CD14-positive monocyte (primary cell): ENCODE data around the gene HORMAD2. TPM values are rescaled to one million over a fixed set of nuclear protein-coding genes. Genes with fewer than 3 reads are reported as not detected.

ENCODE experiments used
- DNase-seq, 3 donors: peaks; one replicate each; pipeline ENCODE4 v3.0.0-alpha.2; 2011 to 2022
- H2AFZ ChIP-seq: 2 replicates; pipeline ENCODE4 v1.6.0; 2012; ENCODE audit warnings: mild to moderate bottlenecking, low read depth, low read length, inconsistent platforms; ENCODE audit not compliant: insufficient read depth, poor library complexity, severe bottlenecking
- H3K27ac ChIP-seq, 2 donors: 1 replicate in 1 of 2; 2 replicates in 1 of 2; pipeline ENCODE4 v1.5.1; 2012 to 2013; ENCODE audit warnings: low read length in 2 of 2, control low read depth in 1 of 2, inconsistent platforms in 1 of 2, low read depth in 1 of 2, mild to moderate bottlenecking in 1 of 2
- H3K27me3 ChIP-seq, 2 donors: one replicate each; pipeline versions ENCODE4 v1.6.0 to v1.6.1; 2011 to 2013; ENCODE audit warnings: low read length in 2 of 2; ENCODE audit not compliant: control insufficient read depth in 2 of 2, insufficient read depth in 2 of 2
- H3K36me3 ChIP-seq, 2 donors: replicated peaks in 1 of 2; 1 replicate in 1 of 2; 2 replicates in 1 of 2; pipeline versions ENCODE4 v1.5.1 to v1.6.1; 2012 to 2013; ENCODE audit warnings: low read length in 2 of 2, control low read depth in 1 of 2, inconsistent platforms in 1 of 2, mild to moderate bottlenecking in 1 of 2; ENCODE audit not compliant: insufficient read depth in 2 of 2, control insufficient read depth in 1 of 2
- H3K4me1 ChIP-seq, 2 donors: 1 replicate in 1 of 2; 2 replicates in 1 of 2; pipeline versions ENCODE4 v1.5.1 to v1.6.1; 2012 to 2013; ENCODE audit warnings: low read length in 2 of 2, control low read depth in 1 of 2, inconsistent platforms in 1 of 2, mild to moderate bottlenecking in 1 of 2, moderate library complexity in 1 of 2; ENCODE audit not compliant: insufficient read depth in 2 of 2, control insufficient read depth in 1 of 2
- H3K4me2 ChIP-seq: replicated peaks from 2 replicates; pipeline ENCODE3; 2012; ENCODE audit warnings: low read length, moderate library complexity, mild to moderate bottlenecking; ENCODE audit not compliant: poor library complexity, severe bottlenecking; ENCODE audit errors: extremely low read depth
- H3K4me3 ChIP-seq, 3 experiments: fragments of 200-600 bp in 1 of 3; sonication (generic) in 1 of 3; replicated peaks in 1 of 3; 1 replicate in 2 of 3; 2 replicates in 1 of 3; pipeline ENCODE4 v1.5.1; 2011 to 2013; ENCODE audit warnings: low read length in 3 of 3, mild to moderate bottlenecking in 3 of 3, control low read depth in 2 of 3, low read depth in 2 of 3, inconsistent platforms in 1 of 3, moderate library complexity in 1 of 3
- H3K79me2 ChIP-seq: 2 replicates; pipeline ENCODE4 v1.6.0; 2012; ENCODE audit warnings: mild to moderate bottlenecking, control low read depth, inconsistent platforms, low read length, moderate library complexity; ENCODE audit not compliant: insufficient read depth
- H3K9ac ChIP-seq: 2 replicates; pipeline ENCODE4 v1.6.0; 2017; ENCODE audit warnings: low read length, mild to moderate bottlenecking; ENCODE audit not compliant: insufficient read depth, poor library complexity, severe bottlenecking
- H3K9me3 ChIP-seq, 2 donors: replicated peaks in 1 of 2; 1 replicate in 1 of 2; 2 replicates in 1 of 2; pipeline versions ENCODE4 v1.5.1 to v1.6.1; 2012 to 2013; ENCODE audit warnings: low read length in 2 of 2, control low read depth in 1 of 2; ENCODE audit not compliant: control insufficient read depth in 1 of 2, insufficient read depth in 1 of 2
- H4K20me1 ChIP-seq: 2 replicates; pipeline ENCODE4 v1.6.0; 2012; ENCODE audit warnings: mild to moderate bottlenecking, low read length, control low read depth, moderate library complexity; ENCODE audit not compliant: insufficient read depth
- H3K27ac Mint-ChIP-seq, 7 donors: one replicate each; pipeline ENCODE4 v1.8.0; 2020; ENCODE audit warnings: mild to moderate bottlenecking in 7 of 7, mixed read lengths in 7 of 7, moderate library complexity in 6 of 7, inconsistent platforms in 2 of 7
- H3K27me3 Mint-ChIP-seq, 3 donors: one replicate each; pipeline ENCODE4 v1.8.0; 2021 to 2022; ENCODE audit warnings: low read depth in 3 of 3, mild to moderate bottlenecking in 3 of 3, mixed read lengths in 3 of 3, moderate library complexity in 3 of 3, inconsistent platforms in 1 of 3
- H3K36me3 Mint-ChIP-seq, 2 donors: one replicate each; pipeline ENCODE4 v1.8.0; 2020; ENCODE audit warnings: mixed read lengths in 2 of 2, inconsistent platforms in 1 of 2, mild to moderate bottlenecking in 1 of 2
- H3K4me1 Mint-ChIP-seq: one replicate; pipeline ENCODE4 v1.8.0; 2020; ENCODE audit warnings: mild to moderate bottlenecking, mixed read lengths
- H3K4me3 Mint-ChIP-seq, 2 donors: one replicate each; pipeline ENCODE4 v1.8.0; 2020; ENCODE audit warnings: mild to moderate bottlenecking in 2 of 2, mixed read lengths in 2 of 2, moderate library complexity in 1 of 2
- H3K9me3 Mint-ChIP-seq, 7 donors: one replicate each; pipeline ENCODE4 v1.8.0; 2020 to 2022; ENCODE audit warnings: mixed read lengths in 7 of 7, mild to moderate bottlenecking in 6 of 7, moderate library complexity in 6 of 7, inconsistent platforms in 2 of 7
- WGBS: methylation state at CpG from one replicate; pipeline ENCODE4 v1.1.5; 2013; ENCODE audit warnings: missing lambda C conversion rate; ENCODE audit not compliant: insufficient coverage; 5-methylcytosine and 5-hydroxymethylcytosine counted together
- intact Hi-C, 2 donors: fragments of 100-400 bp; cut with micrococcal nuclease; formaldehyde crosslinking; loops; one replicate each; pipeline versions ENCODE4 v1.15.0 to v1.15.1; 2023
- polyA plus RNA-seq, 3 donors: library from polyadenylated mRNA; depleted of rRNA in 1 of 3; unstranded in 2 of 3; stranded (reverse) in 1 of 3; fragments of 300-500 nt in 2 of 3; fragments of >200 nt in 1 of 3; fragmentation: Illumina TruSeq in 2 of 3; gene quantifications; 1 replicate in 2 of 3; 2 replicates in 1 of 3; pipeline ENCODE4 v1.2.3, GENCODE V29; 2012 to 2021
- TF ChIP-seq, protein P1 (sequence below): fragments of 200-600 bp; IDR thresholded peaks from one replicate; pipeline ENCODE4 v1.8.0; 2022; ENCODE audit warnings: antibody characterized with exemption, mild to moderate bottlenecking

HORMAD2 gene
- polyA plus RNA-seq, 3 donors = not detected

DNA sequence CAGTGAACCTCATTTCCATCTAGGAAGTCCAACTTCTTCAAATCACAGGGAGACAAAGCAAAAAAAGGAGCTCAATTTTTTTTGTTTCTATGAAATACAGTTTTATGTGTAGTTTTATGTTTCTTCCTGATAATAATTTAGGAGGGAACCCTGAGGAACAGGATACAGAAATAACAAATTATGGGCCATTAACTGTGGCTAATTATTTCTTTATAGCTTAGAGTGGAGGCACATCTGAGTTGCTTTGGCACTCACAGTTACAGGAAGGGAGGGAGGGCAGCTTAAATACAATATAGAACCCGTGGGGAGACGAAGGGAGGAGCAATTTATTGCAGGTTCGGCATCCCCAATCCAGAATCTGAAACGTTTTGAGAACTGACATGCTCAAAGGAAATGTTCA, 37.1 kb upstream of the HORMAD2 start:
- TF ChIP-seq, protein P1, sequence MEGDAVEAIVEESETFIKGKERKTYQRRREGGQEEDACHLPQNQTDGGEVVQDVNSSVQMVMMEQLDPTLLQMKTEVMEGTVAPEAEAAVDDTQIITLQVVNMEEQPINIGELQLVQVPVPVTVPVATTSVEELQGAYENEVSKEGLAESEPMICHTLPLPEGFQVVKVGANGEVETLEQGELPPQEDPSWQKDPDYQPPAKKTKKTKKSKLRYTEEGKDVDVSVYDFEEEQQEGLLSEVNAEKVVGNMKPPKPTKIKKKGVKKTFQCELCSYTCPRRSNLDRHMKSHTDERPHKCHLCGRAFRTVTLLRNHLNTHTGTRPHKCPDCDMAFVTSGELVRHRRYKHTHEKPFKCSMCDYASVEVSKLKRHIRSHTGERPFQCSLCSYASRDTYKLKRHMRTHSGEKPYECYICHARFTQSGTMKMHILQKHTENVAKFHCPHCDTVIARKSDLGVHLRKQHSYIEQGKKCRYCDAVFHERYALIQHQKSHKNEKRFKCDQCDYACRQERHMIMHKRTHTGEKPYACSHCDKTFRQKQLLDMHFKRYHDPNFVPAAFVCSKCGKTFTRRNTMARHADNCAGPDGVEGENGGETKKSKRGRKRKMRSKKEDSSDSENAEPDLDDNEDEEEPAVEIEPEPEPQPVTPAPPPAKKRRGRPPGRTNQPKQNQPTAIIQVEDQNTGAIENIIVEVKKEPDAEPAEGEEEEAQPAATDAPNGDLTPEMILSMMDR = no peak
- H3K9ac ChIP-seq = no peak overlapping the region
- Mint-ChIP-seq H3K4me1 (peaks cover 23% of the 10 kb centered on the region), H3K27me3 (peaks cover 0 to 4% (median 3%) of the 10 kb centered on the region in 3 donors), H3K27ac (no peak overlapping the region), H3K36me3 (peaks cover 0 to 1% of the 10 kb centered on the region in 2 donors), H3K4me3 (no peak overlapping the region), H3K9me3 (peaks cover 0 to 2% (median 0%) of the 10 kb centered on the region in 7 donors)
- DNase-seq = no peak
- H3K36me3 ChIP-seq = peaks cover 0 to 7% of the 10 kb centered on the region in 2 donors
- H2AFZ ChIP-seq = no peak overlapping the region
- no peaks in the 10 kb centered on the region for H3K9me3 ChIP-seq
- intact Hi-C loops = no loop called here
- H3K27ac ChIP-seq = no peak overlapping the region
- no peaks in the 10 kb centered on the region for H3K79me2 ChIP-seq
- no peaks in the 10 kb centered on the region for H3K27me3 ChIP-seq
- WGBS = 58% methylated on average over 4 of the region's 4 CpGs
- H4K20me1 ChIP-seq = peaks cover 16% of the 10 kb centered on the region
- no peak overlapping the region for H3K4me2 ChIP-seq
- H3K4me1 ChIP-seq = peaks cover 13 to 18% of the 10 kb centered on the region in 2 donors
- H3K4me3 ChIP-seq = no peak overlapping the region

DNA sequence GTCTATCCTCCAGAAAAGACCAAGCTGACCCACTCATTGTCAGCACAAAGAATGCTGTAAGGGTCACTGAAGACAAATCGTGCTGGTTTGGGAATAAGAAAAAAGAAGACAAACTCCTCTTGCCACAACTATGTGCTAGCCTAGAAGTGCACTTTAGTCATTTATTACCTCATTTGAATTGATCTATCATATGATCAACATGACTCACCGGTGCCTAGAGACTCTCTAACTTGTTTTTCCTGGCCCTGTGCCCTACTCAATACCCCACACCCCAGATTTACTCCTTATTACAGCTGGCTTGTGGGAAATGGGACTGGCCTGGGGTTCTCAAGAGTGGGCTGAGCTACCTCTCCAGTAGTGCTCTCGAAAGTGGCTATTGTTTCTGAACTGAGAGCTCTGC, 35.9 kb upstream of the HORMAD2 start:
- Histone ChIP-seq H3K9ac (no peak overlapping the region), H3K9me3 (no peaks in the 10 kb centered on the region), H3K27me3 (no peaks in the 10 kb centered on the region), H3K4me2 (no peak overlapping the region), H4K20me1 (peaks cover 13% of the 10 kb centered on the region), H3K36me3 (no peaks in the 10 kb centered on the region), H3K4me3 (no peak overlapping the region), H2AFZ (no peak overlapping the region), H3K4me1 (peaks cover 13 to 18% of the 10 kb centered on the region in 2 donors), H3K27ac (no peak overlapping the region), H3K79me2 (no peaks in the 10 kb centered on the region)
- H3K4me1 Mint-ChIP-seq = peaks cover 23% of the 10 kb centered on the region
- peaks cover 0 to 2% (median 0%) of the 10 kb centered on the region in 7 donors for H3K9me3 Mint-ChIP-seq
- WGBS = no CpG with 5 or more reads among the region's 3 CpGs
- intact Hi-C loops = no loop called here
- no peaks in the 10 kb centered on the region for H3K36me3 Mint-ChIP-seq
- H3K27ac Mint-ChIP-seq = no peak overlapping the region
- H3K4me3 Mint-ChIP-seq = no peak overlapping the region
- H3K27me3 Mint-ChIP-seq = peaks cover 0 to 4% (median 2%) of the 10 kb centered on the region in 3 donors
- DNase-seq = no peak
- TF ChIP-seq, protein P1 = no peak
